Spinal cord (tissue), 10 donors: Measurements from ENCODE around the gene TEX2. TPM values are rescaled to one million over a fixed set of nuclear protein-coding genes. Genes with fewer than 3 reads are reported as not detected.

ENCODE experiments used
- DNase-seq, 6 donors: peaks; one replicate each; pipeline versions ENCODE4 v3.0.0 to v3.0.0-alpha.2; 2013 to 2015; ENCODE audit warnings: low spot score in 6 of 6, low read depth in 4 of 6
- H3K27ac ChIP-seq: one replicate; pipeline ENCODE4 v1.5.1; 2013; ENCODE audit warnings: low read depth, low read length, control low read depth
- H3K27me3 ChIP-seq: one replicate; pipeline ENCODE4 v1.6.1; 2013; ENCODE audit warnings: low read length; ENCODE audit not compliant: control insufficient read depth, insufficient read depth
- H3K36me3 ChIP-seq: one replicate; pipeline ENCODE4 v1.6.1; 2013; ENCODE audit warnings: low read length; ENCODE audit not compliant: control insufficient read depth, insufficient read depth
- H3K4me1 ChIP-seq: one replicate; pipeline ENCODE4 v1.6.1; 2013; ENCODE audit warnings: low read length; ENCODE audit not compliant: control insufficient read depth, insufficient read depth
- H3K4me3 ChIP-seq: one replicate; pipeline ENCODE4 v1.5.1; 2013; ENCODE audit warnings: low read depth, low read length, control low read depth
- H3K9me3 ChIP-seq: one replicate; pipeline ENCODE4 v1.6.1; 2013; ENCODE audit warnings: low read length; ENCODE audit not compliant: control insufficient read depth, insufficient read depth
- WGBS: methylation state at CpG from one replicate; pipeline ENCODE4 v1.1.5; 2013; ENCODE audit warnings: missing lambda C conversion rate; ENCODE audit not compliant: insufficient coverage; 5-methylcytosine and 5-hydroxymethylcytosine counted together
- polyA plus RNA-seq, 2 donors: library from polyadenylated mRNA; unstranded; fragments of 120-200 nt; gene quantifications; one replicate each; pipeline ENCODE4 v1.2.1, GENCODE V29; 2013; ENCODE audit not compliant: insufficient read length in 2 of 2
- total RNA-seq, 2 donors: library from RNA; depleted of rRNA in 1 of 2; stranded (reverse); fragments of 120-200 nt in 1 of 2; fragments of >200 nt in 1 of 2; gene quantifications; one replicate each; pipeline versions ENCODE4 v1.2.3 to v1.2.4, GENCODE V29; 2013 to 2014
- donor health status: healthy.

TEX2 gene
- total and polyA plus RNA-seq, 4 donors = 35.4 to 54.9 (median 38.5) TPM

GRCh38 chr17:64152428-64153125, 110.5 kb downstream of the TEX2 start:
- Histone ChIP-seq H3K9me3 (no peaks in the 10 kb centered on the region), H3K36me3 (peaks cover 26% of the 10 kb centered on the region), H3K27me3 (no peaks in the 10 kb centered on the region), H3K4me3 (no peak overlapping the region), H3K4me1 (peaks cover 14% of the 10 kb centered on the region), H3K27ac (no peak overlapping the region)
- no peak for DNase-seq
- no CpG with 5 or more reads among the region's 7 CpGs for WGBS

- Histone ChIP-seq H3K27me3 (no peaks in the 10 kb centered on the region), H3K4me3 (no peak overlapping the region), H3K27ac (no peak overlapping the region), H3K36me3 (peaks cover 26% of the 10 kb centered on the region), H3K4me1 (peaks cover 13% of the 10 kb centered on the region), H3K9me3 (no peaks in the 10 kb centered on the region)
- no CpG with 5 or more reads among the region's 1 CpG for WGBS
- no peak for DNase-seq
These were observed 112.1 kb downstream of the TEX2 start for GRCh38 chr17:64151016-64151368.

GRCh38 chr17:64150237-64151015, 112.6 kb downstream of the TEX2 start:
- Histone ChIP-seq H3K9me3 (no peaks in the 10 kb centered on the region), H3K4me1 (peaks cover 8% of the 10 kb centered on the region), H3K27ac (no peak overlapping the region), H3K4me3 (no peak overlapping the region), H3K27me3 (no peaks in the 10 kb centered on the region), H3K36me3 (peaks cover 26% of the 10 kb centered on the region)
- WGBS = 87% methylated on average over 3 of the region's 5 CpGs
- no peak for DNase-seq

GRCh38 chr17:64149196-64149595, 113.9 kb downstream of the TEX2 start:
- WGBS = 100% methylated on average over 3 of the region's 6 CpGs
- no peak for DNase-seq
- peaks cover 17% of the 10 kb centered on the region for H3K36me3 ChIP-seq
- no peak overlapping the region for H3K4me3 ChIP-seq
- H3K9me3 ChIP-seq = no peaks in the 10 kb centered on the region
- H3K4me1 ChIP-seq = peaks cover 8% of the 10 kb centered on the region
- H3K27me3 ChIP-seq = no peaks in the 10 kb centered on the region
- H3K27ac ChIP-seq = no peak overlapping the region

GRCh38 chr17:64148699-64149098, 114.4 kb downstream of the TEX2 start:
- H3K4me3 ChIP-seq = no peak overlapping the region
- H3K27me3 ChIP-seq = no peaks in the 10 kb centered on the region
- DNase-seq = no peak
- H3K36me3 ChIP-seq = peaks cover 15% of the 10 kb centered on the region
- WGBS = 93% methylated on average over 2 of the region's 4 CpGs
- no peak overlapping the region for H3K27ac ChIP-seq
- peaks cover 8% of the 10 kb centered on the region for H3K4me1 ChIP-seq
- H3K9me3 ChIP-seq = no peaks in the 10 kb centered on the region

GRCh38 chr17:64148017-64148631, 114.9 kb downstream of the TEX2 start:
- Histone ChIP-seq H3K9me3 (no peaks in the 10 kb centered on the region), H3K4me3 (no peak overlapping the region), H3K27ac (no peak overlapping the region), H3K36me3 (peaks cover 13% of the 10 kb centered on the region), H3K27me3 (no peaks in the 10 kb centered on the region), H3K4me1 (peaks cover 8% of the 10 kb centered on the region)
- WGBS = 83% methylated on average over 3 of the region's 8 CpGs
- DNase-seq = no peak

- Histone ChIP-seq H3K36me3 (peaks cover 9% of the 10 kb centered on the region), H3K4me1 (peaks cover 8% of the 10 kb centered on the region), H3K27ac (peak overlapping the region; percentile 96), H3K9me3 (no peaks in the 10 kb centered on the region), H3K27me3 (no peaks in the 10 kb centered on the region), H3K4me3 (peak overlapping the region; percentile 93)
- peak in 1 of 6 donors; percentile 27 for DNase-seq
- 41% methylated on average over 2 of the region's 15 CpGs for WGBS
These were observed 115.7 kb downstream of the TEX2 start for GRCh38 chr17:64147110-64148016.

GRCh38 chr17:64146418-64147109, 116.5 kb downstream of the TEX2 start:
- Histone ChIP-seq H3K27ac (peak overlapping the region; percentile 96), H3K4me1 (peaks cover 8% of the 10 kb centered on the region), H3K27me3 (no peaks in the 10 kb centered on the region), H3K36me3 (peaks cover 6% of the 10 kb centered on the region), H3K9me3 (no peaks in the 10 kb centered on the region), H3K4me3 (peak overlapping the region; percentile 93)
- peak in 2 of 6 donors; percentile 86 to 90 for DNase-seq
- WGBS = under 1% methylated on average over 32 of the region's 34 CpGs
